Panc1 (cell line): ENCODE measurements around the gene MCM8. TPM values are rescaled to one million over a fixed set of nuclear protein-coding genes. Genes with fewer than 3 reads are reported as not detected.

Experiments used
- ATAC-seq: fragments of 200-7000 bp; cut with Tn5 transposase; 2 replicates; pipeline ENCODE4 v1.9.1; 2020; ENCODE audit warnings: mild to moderate bottlenecking, moderate library complexity
- BruUV-seq: library from RNA; stranded (reverse); fragments of 400-500 nt; replicated peaks from 2 replicates; lab custom pipeline; 2021; lab: Mats Ljungman, UMichigan
- CTCF ChIA-PET: fragments of 300-600 bp; sonication (Branson Sonifier 250); formaldehyde crosslinking; loops from one replicate; lab custom pipeline; 2022; ENCODE audit warnings: antibody characterized with exemption; lab: Charles Lee
- POLR2A ChIA-PET: fragments of 300-600 bp; sonication (Branson Sonifier 250); formaldehyde crosslinking; loops from one replicate; lab custom pipeline; 2022; ENCODE audit warnings: antibody characterized with exemption; lab: Charles Lee
- DNase-seq: peaks from one replicate; pipeline ENCODE4 v3.0.0-alpha.2; 2010; ENCODE audit warnings: low read depth, low spot score
- H3K27ac ChIP-seq: 2 replicates; pipeline ENCODE4 v1.5.1; 2011; ENCODE audit warnings: mild to moderate bottlenecking, low read length, inconsistent platforms
- H3K27me3 ChIP-seq: fragments of 200-500 bp; sonication (Bioruptor generic); 2 replicates; pipeline ENCODE4 v1.6.0; 2014; ENCODE audit warnings: low read length, inconsistent platforms; ENCODE audit not compliant: control insufficient read depth, insufficient read depth
- H3K36me3 ChIP-seq: fragments of 200-500 bp; sonication (Bioruptor generic); 2 replicates; pipeline ENCODE4 v1.5.1; 2014; ENCODE audit warnings: inconsistent platforms, mild to moderate bottlenecking, low read length, moderate library complexity; ENCODE audit not compliant: control insufficient read depth, insufficient read depth
- H3K4me1 ChIP-seq: 2 replicates; pipeline ENCODE4 v1.5.1; 2011; ENCODE audit warnings: inconsistent platforms, mild to moderate bottlenecking, low read length, moderate library complexity; ENCODE audit not compliant: control insufficient read depth, insufficient read depth
- H3K4me3 ChIP-seq, 2 experiments: 2 replicates each; pipeline ENCODE4 v1.5.1; 2011 to 2012; ENCODE audit warnings: low read depth in 2 of 2, low read length in 2 of 2, mild to moderate bottlenecking in 2 of 2, inconsistent platforms in 1 of 2, moderate library complexity in 1 of 2
- H3K9me3 ChIP-seq: fragments of 200-500 bp; sonication (Bioruptor generic); 2 replicates; pipeline ENCODE4 v1.5.1; 2014; ENCODE audit warnings: low read depth, mild to moderate bottlenecking, inconsistent platforms, low read length, moderate library complexity; ENCODE audit not compliant: control insufficient read depth, insufficient read depth
- CTCF ChIP-seq: fragments of 450-650 bp; IDR thresholded peaks from 2 replicates; pipeline ENCODE4 v1.5.1; 2017; ENCODE audit warnings: mild to moderate bottlenecking
- POLR2AphosphoS5 ChIP-seq: IDR thresholded peaks from 2 replicates; pipeline ENCODE4 v1.6.1; 2012; ENCODE audit warnings: mild to moderate bottlenecking, low read depth, low read length, moderate library complexity
- REST ChIP-seq, 2 experiments: IDR thresholded peaks; 2 replicates each; pipeline ENCODE4 v1.6.1; 2011 to 2012; ENCODE audit warnings: low read depth in 2 of 2, control low read depth in 1 of 2, low read length in 1 of 2, mild to moderate bottlenecking in 1 of 2, moderate library complexity in 1 of 2; ENCODE audit not compliant: insufficient read depth in 1 of 2
- SIN3A ChIP-seq: IDR thresholded peaks from 2 replicates; pipeline ENCODE4 v1.6.1; 2012; ENCODE audit warnings: low read depth, mild to moderate bottlenecking, low read length, moderate library complexity, borderline replicate concordance; ENCODE audit not compliant: insufficient read depth
- TCF7L2 ChIP-seq: IDR thresholded peaks from 2 replicates; pipeline ENCODE4 v1.6.1; 2011; ENCODE audit warnings: mild to moderate bottlenecking, low read depth, low read length, inconsistent platforms
- in situ Hi-C: cut with HindIII; loops from 2 replicates; pipeline ENCODE4 v1.10.0; 2016; ENCODE audit warnings: low sequenced_read_pairs, low pct_unique_long_range_greater_than_20kb
- intact Hi-C: fragments of 100-400 bp; cut with micrococcal nuclease; formaldehyde crosslinking; loops from one replicate; pipeline ENCODE4 v1.10.0; 2022; ENCODE audit not compliant: unreplicated experiment
- total RNA-seq: library from RNA; stranded (reverse); gene quantifications from one replicate; pipeline ENCODE4 v1.2.1, GENCODE V29; 2021; ENCODE audit not compliant: unreplicated experiment

The MCM8 gene
- total RNA-seq, 1 experiment from 2014 or later = 28.3 TPM

GRCh38 chr20:5987383-5987782 is 36.9 kb downstream of the MCM8 start:
- no peaks in the 10 kb centered on the region for H3K27me3 ChIP-seq
- no peaks in the 10 kb centered on the region for H3K4me1 ChIP-seq
- ChIA-PET POLR2A (no interaction called here), CTCF (no interaction called here)
- intact Hi-C loops (no loop called here), in situ Hi-C loops (no loop called here)
- H3K36me3 ChIP-seq = peaks cover 34% of the 10 kb centered on the region
- no peak overlapping the region for H3K27ac ChIP-seq
- no peaks in the 10 kb centered on the region for H3K9me3 ChIP-seq
- TF ChIP-seq REST (IDR thresholded peaks at IDR 0.05; ENCODE audit: insufficient read depth in 1 of 2, low read depth in 2 of 2, low read length in 1 of 2) (no peak), CTCF (no peak), SIN3A (no peak), POLR2AphosphoS5 (no peak), TCF7L2 (no peak)
- no peak for ATAC-seq
- BruUV-seq = no TSS peak
- DNase-seq = no peak
- no peak overlapping the region for H3K4me3 ChIP-seq

DNA sequence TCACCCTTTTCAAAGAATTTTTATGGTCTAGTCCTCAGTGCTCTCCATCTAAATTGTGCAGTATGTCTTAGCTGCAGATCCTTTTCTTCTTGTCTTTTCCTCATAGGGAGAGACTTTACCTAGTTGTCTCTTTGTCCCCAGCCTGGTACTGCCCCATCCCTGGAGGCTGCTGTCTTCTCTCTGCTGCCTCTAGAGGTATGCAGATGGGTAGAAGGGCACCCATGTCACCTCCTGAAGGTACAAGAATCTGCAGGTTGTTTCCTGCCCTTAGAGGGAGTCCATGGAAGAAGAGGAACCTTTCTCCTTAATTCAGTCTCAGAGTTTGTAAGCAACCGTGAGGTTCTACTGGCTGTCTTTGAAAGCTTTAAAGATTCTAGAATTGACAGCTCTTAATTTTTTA is 39.1 kb downstream of the MCM8 start:
- BruUV-seq = no TSS peak
- Histone ChIP-seq H3K4me1 (no peaks in the 10 kb centered on the region), H3K36me3 (peaks cover 34% of the 10 kb centered on the region), H3K27me3 (no peaks in the 10 kb centered on the region), H3K9me3 (no peaks in the 10 kb centered on the region), H3K4me3 (no peak overlapping the region), H3K27ac (no peak overlapping the region)
- ChIA-PET CTCF (no interaction called here), POLR2A (no interaction called here)
- ATAC-seq = no peak
- TF ChIP-seq CTCF (peak; percentile 15; the same call in 1 of the 2 replicates), TCF7L2 (no peak)
- in situ Hi-C loops = no loop called here
- no peak for DNase-seq
- intact Hi-C loops = no loop called here

DNA sequence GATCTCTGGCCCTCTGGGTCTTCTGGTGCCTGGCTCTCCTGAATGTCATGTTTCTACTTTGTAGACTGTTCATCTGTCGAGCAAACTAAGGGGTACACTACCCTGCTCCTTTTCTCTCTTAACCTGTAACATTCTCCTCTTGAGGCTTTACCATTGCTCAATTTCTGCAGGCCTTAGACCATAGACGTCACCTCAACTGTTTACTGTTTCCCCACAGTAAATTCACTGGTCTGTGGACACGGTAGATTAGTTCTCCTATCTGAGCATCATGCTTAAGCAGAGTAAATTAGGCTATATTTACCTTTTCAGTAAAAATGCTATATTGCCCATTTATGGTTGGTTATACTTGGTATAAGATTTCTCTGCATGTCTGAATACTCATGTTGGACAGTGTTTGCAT is 40.5 kb downstream of the MCM8 start:
- no TSS peak for BruUV-seq
- H3K4me3 ChIP-seq = no peak overlapping the region
- ChIA-PET CTCF (no interaction called here), POLR2A (no interaction called here)
- TF ChIP-seq TCF7L2 (no peak), SIN3A (no peak), POLR2AphosphoS5 (no peak), REST (IDR thresholded peaks at IDR 0.05; ENCODE audit: insufficient read depth in 1 of 2, low read depth in 2 of 2, low read length in 1 of 2) (no peak), CTCF (no peak)
- no peaks in the 10 kb centered on the region for H3K27me3 ChIP-seq
- no peaks in the 10 kb centered on the region for H3K9me3 ChIP-seq
- ATAC-seq (no peak), DNase-seq (no peak)
- in situ Hi-C loops (no loop called here), intact Hi-C loops (no loop called here)
- peaks cover 40% of the 10 kb centered on the region for H3K36me3 ChIP-seq
- H3K27ac ChIP-seq = no peak overlapping the region
- no peaks in the 10 kb centered on the region for H3K4me1 ChIP-seq
